Panc1 (cell line): ENCODE results near the gene COX8A. TPM values are rescaled to one million over a fixed set of nuclear protein-coding genes. Genes with fewer than 3 reads are reported as not detected.

Source experiments
- ATAC-seq: fragments of 200-7000 bp; cut with Tn5 transposase; 2 replicates; pipeline ENCODE4 v1.9.1; 2020; ENCODE audit warnings: mild to moderate bottlenecking, moderate library complexity
- BruUV-seq: library from RNA; stranded (reverse); fragments of 400-500 nt; replicated peaks from 2 replicates; lab custom pipeline; 2021; lab: Mats Ljungman, UMichigan
- CTCF ChIA-PET: fragments of 300-600 bp; sonication (Branson Sonifier 250); formaldehyde crosslinking; loops from one replicate; lab custom pipeline; 2022; ENCODE audit warnings: antibody characterized with exemption; lab: Charles Lee
- POLR2A ChIA-PET: fragments of 300-600 bp; sonication (Branson Sonifier 250); formaldehyde crosslinking; loops from one replicate; lab custom pipeline; 2022; ENCODE audit warnings: antibody characterized with exemption; lab: Charles Lee
- DNase-seq: peaks from one replicate; pipeline ENCODE4 v3.0.0-alpha.2; 2010; ENCODE audit warnings: low read depth, low spot score
- H3K27ac ChIP-seq: 2 replicates; pipeline ENCODE4 v1.5.1; 2011; ENCODE audit warnings: mild to moderate bottlenecking, low read length, inconsistent platforms
- H3K27me3 ChIP-seq: fragments of 200-500 bp; sonication (Bioruptor generic); 2 replicates; pipeline ENCODE4 v1.6.0; 2014; ENCODE audit warnings: low read length, inconsistent platforms; ENCODE audit not compliant: control insufficient read depth, insufficient read depth
- H3K36me3 ChIP-seq: fragments of 200-500 bp; sonication (Bioruptor generic); 2 replicates; pipeline ENCODE4 v1.5.1; 2014; ENCODE audit warnings: inconsistent platforms, mild to moderate bottlenecking, low read length, moderate library complexity; ENCODE audit not compliant: control insufficient read depth, insufficient read depth
- H3K4me1 ChIP-seq: 2 replicates; pipeline ENCODE4 v1.5.1; 2011; ENCODE audit warnings: inconsistent platforms, mild to moderate bottlenecking, low read length, moderate library complexity; ENCODE audit not compliant: control insufficient read depth, insufficient read depth
- H3K4me3 ChIP-seq, 2 experiments: 2 replicates each; pipeline ENCODE4 v1.5.1; 2011 to 2012; ENCODE audit warnings: low read depth in 2 of 2, low read length in 2 of 2, mild to moderate bottlenecking in 2 of 2, inconsistent platforms in 1 of 2, moderate library complexity in 1 of 2
- H3K9me3 ChIP-seq: fragments of 200-500 bp; sonication (Bioruptor generic); 2 replicates; pipeline ENCODE4 v1.5.1; 2014; ENCODE audit warnings: low read depth, mild to moderate bottlenecking, inconsistent platforms, low read length, moderate library complexity; ENCODE audit not compliant: control insufficient read depth, insufficient read depth
- POLR2AphosphoS5 ChIP-seq: IDR thresholded peaks from 2 replicates; pipeline ENCODE4 v1.6.1; 2012; ENCODE audit warnings: mild to moderate bottlenecking, low read depth, low read length, moderate library complexity
- SIN3A ChIP-seq: IDR thresholded peaks from 2 replicates; pipeline ENCODE4 v1.6.1; 2012; ENCODE audit warnings: low read depth, mild to moderate bottlenecking, low read length, moderate library complexity, borderline replicate concordance; ENCODE audit not compliant: insufficient read depth
- TCF7L2 ChIP-seq: IDR thresholded peaks from 2 replicates; pipeline ENCODE4 v1.6.1; 2011; ENCODE audit warnings: mild to moderate bottlenecking, low read depth, low read length, inconsistent platforms
- in situ Hi-C: cut with HindIII; loops from 2 replicates; pipeline ENCODE4 v1.10.0; 2016; ENCODE audit warnings: low sequenced_read_pairs, low pct_unique_long_range_greater_than_20kb
- intact Hi-C: fragments of 100-400 bp; cut with micrococcal nuclease; formaldehyde crosslinking; loops from one replicate; pipeline ENCODE4 v1.10.0; 2022; ENCODE audit not compliant: unreplicated experiment
- total RNA-seq: library from RNA; stranded (reverse); gene quantifications from one replicate; pipeline ENCODE4 v1.2.1, GENCODE V29; 2021; ENCODE audit not compliant: unreplicated experiment
- TF ChIP-seq, protein P1 (sequence below), 2 experiments: IDR thresholded peaks; 2 replicates each; pipeline ENCODE4 v1.6.1; 2011 to 2012; ENCODE audit warnings: low read depth in 2 of 2, control low read depth in 1 of 2, low read length in 1 of 2, mild to moderate bottlenecking in 1 of 2, moderate library complexity in 1 of 2; ENCODE audit not compliant: insufficient read depth in 1 of 2
- TF ChIP-seq, protein P2 (sequence below): fragments of 450-650 bp; IDR thresholded peaks from 2 replicates; pipeline ENCODE4 v1.5.1; 2017; ENCODE audit warnings: mild to moderate bottlenecking

Gene COX8A
- total RNA-seq, 1 experiment from 2014 or later: 613 TPM

DNA sequence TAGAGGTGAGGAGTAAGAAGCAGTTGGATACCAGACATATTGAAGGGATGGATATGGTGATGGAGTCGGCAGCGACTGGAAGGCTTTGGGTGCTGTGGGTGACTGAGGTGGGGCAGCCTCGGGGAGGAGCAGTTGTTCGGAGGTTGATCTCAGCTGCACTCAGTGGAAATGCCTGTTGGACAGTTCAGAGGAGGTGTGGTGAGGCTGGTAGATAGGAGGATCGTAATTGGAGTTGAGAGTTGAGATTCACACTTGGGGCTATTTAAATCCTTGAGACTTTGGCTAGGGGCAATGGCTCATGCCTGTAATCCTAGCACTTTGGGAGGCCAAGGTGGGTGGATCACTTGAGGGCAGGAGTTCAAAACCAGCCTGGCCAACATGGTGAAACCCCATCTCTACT lies 18.7 kb downstream of the COX8A start:
- H3K27me3 ChIP-seq: no peaks in the 10 kb centered on the region
- ATAC-seq (no peak), DNase-seq (no peak)
- CTCF ChIA-PET: no interaction called here
- H3K27ac ChIP-seq: no peak overlapping the region
- in situ Hi-C loops (no loop called here), intact Hi-C loops (no loop called here)
- H3K9me3 ChIP-seq: no peaks in the 10 kb centered on the region
- no TSS peak for BruUV-seq
- POLR2A ChIA-PET: no interaction called here
- peaks cover 5% of the 10 kb centered on the region; the same call in 1 of the 2 replicates for H3K4me1 ChIP-seq
- peaks cover 4% of the 10 kb centered on the region; the same call in 1 of the 2 replicates for H3K36me3 ChIP-seq
- TF ChIP-seq, protein P1, sequence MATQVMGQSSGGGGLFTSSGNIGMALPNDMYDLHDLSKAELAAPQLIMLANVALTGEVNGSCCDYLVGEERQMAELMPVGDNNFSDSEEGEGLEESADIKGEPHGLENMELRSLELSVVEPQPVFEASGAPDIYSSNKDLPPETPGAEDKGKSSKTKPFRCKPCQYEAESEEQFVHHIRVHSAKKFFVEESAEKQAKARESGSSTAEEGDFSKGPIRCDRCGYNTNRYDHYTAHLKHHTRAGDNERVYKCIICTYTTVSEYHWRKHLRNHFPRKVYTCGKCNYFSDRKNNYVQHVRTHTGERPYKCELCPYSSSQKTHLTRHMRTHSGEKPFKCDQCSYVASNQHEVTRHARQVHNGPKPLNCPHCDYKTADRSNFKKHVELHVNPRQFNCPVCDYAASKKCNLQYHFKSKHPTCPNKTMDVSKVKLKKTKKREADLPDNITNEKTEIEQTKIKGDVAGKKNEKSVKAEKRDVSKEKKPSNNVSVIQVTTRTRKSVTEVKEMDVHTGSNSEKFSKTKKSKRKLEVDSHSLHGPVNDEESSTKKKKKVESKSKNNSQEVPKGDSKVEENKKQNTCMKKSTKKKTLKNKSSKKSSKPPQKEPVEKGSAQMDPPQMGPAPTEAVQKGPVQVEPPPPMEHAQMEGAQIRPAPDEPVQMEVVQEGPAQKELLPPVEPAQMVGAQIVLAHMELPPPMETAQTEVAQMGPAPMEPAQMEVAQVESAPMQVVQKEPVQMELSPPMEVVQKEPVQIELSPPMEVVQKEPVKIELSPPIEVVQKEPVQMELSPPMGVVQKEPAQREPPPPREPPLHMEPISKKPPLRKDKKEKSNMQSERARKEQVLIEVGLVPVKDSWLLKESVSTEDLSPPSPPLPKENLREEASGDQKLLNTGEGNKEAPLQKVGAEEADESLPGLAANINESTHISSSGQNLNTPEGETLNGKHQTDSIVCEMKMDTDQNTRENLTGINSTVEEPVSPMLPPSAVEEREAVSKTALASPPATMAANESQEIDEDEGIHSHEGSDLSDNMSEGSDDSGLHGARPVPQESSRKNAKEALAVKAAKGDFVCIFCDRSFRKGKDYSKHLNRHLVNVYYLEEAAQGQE (IDR thresholded peaks at IDR 0.05; ENCODE audit: insufficient read depth in 1 of 2, low read depth in 2 of 2, low read length in 1 of 2): no peak
- TF ChIP-seq POLR2AphosphoS5 (no peak), TCF7L2 (no peak), SIN3A (no peak)
- TF ChIP-seq, protein P2, sequence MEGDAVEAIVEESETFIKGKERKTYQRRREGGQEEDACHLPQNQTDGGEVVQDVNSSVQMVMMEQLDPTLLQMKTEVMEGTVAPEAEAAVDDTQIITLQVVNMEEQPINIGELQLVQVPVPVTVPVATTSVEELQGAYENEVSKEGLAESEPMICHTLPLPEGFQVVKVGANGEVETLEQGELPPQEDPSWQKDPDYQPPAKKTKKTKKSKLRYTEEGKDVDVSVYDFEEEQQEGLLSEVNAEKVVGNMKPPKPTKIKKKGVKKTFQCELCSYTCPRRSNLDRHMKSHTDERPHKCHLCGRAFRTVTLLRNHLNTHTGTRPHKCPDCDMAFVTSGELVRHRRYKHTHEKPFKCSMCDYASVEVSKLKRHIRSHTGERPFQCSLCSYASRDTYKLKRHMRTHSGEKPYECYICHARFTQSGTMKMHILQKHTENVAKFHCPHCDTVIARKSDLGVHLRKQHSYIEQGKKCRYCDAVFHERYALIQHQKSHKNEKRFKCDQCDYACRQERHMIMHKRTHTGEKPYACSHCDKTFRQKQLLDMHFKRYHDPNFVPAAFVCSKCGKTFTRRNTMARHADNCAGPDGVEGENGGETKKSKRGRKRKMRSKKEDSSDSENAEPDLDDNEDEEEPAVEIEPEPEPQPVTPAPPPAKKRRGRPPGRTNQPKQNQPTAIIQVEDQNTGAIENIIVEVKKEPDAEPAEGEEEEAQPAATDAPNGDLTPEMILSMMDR: no peak
- no peak overlapping the region for H3K4me3 ChIP-seq

DNA sequence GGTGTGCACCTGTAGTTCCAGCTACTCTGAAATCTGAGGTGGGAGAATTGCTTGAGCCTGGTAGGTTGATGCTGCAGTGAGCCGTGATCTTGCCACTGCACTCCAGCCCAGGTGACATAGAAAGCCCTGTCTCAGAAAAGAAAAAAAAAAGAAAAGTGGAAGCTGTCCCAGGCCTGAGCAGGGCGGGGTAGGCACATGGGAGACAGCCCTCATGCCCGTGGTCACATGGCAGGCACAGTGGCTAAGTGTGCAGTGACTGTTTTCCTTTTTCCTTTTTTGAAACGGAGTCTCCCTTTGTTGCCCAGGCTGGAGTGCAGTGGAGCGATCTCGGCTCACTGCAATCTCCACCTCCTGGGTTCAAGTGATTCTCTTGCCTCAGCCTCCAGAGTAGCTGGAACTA lies 19.6 kb downstream of the COX8A start:
- ChIA-PET CTCF (no interaction called here), POLR2A (interaction anchor here (0.6 kb wide), 1 partner anchor 155 kb away, joined by 3 read pairs; no protein-coding TSS in a partner anchor)
- no TSS peak for BruUV-seq
- H3K4me3 ChIP-seq: no peak overlapping the region
- H3K27me3 ChIP-seq: no peaks in the 10 kb centered on the region
- intact Hi-C loops (no loop called here), in situ Hi-C loops (no loop called here)
- peaks cover 14% of the 10 kb centered on the region for H3K4me1 ChIP-seq
- H3K9me3 ChIP-seq: no peaks in the 10 kb centered on the region
- no peak overlapping the region for H3K27ac ChIP-seq
- DNase-seq (no peak), ATAC-seq (no peak)
- TF ChIP-seq, protein P2: no peak
- TF ChIP-seq SIN3A (no peak), POLR2AphosphoS5 (no peak), TCF7L2 (no peak)
- TF ChIP-seq, protein P1 (IDR thresholded peaks at IDR 0.05; ENCODE audit: insufficient read depth in 1 of 2, low read depth in 2 of 2, low read length in 1 of 2): no peak
- peaks cover 2% of the 10 kb centered on the region; the same call in 1 of the 2 replicates for H3K36me3 ChIP-seq
